ENCODE measurements around the gene SLC37A4. TPM values are rescaled to one million over a fixed set of nuclear protein-coding genes. Genes with fewer than 3 reads are reported as not detected.

Gene SLC37A4
- total and polyA plus RNA-seq, 2 of the 8 experiments (the other 6 are each of a cell fraction or from before 2014, with no cell fraction given) = 35.1 to 91.9 TPM

DNA sequence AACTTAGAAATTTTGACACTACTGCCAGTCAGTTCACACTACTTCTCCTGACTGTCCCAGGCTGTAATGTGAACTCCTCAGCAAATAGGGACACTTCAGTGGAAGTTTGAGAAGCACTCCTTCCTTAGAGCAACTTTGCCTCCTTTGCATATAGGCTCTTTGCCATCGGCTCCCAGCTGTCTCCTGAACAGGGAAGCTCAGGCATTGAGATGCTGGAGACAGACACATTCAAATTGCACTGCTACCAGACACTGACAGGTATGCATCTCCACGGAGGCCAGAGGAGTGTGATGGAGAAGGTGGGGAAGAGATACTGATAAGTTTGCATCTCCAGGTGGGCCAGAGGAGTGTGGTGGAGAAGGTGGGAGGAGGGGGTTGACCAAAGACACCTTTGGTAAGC, 10.7 kb downstream of the SLC37A4 start:
- Histone ChIP-seq H3K79me2 (ENCODE audit: control insufficient read depth in 1 of 2, insufficient read depth in 2 of 2, low read length in 2 of 2) (peaks cover 15 to 52% of the 10 kb centered on the region in 2 experiments; a peak in 3 of 4 replicates), H2BK5ac (ENCODE audit: low read depth, low read length) (no peak overlapping the region), H4K5ac (ENCODE audit: insufficient read length, low read depth, low read length) (peak overlapping the region; percentile 15), H3K23me2 (ENCODE audit: low read depth, low read length) (no peaks in the 10 kb centered on the region; the same call in 1 of the 2 replicates), H3K4me3 (ENCODE audit: extremely low read depth in 1 of 4, insufficient read depth in 2 of 4, low read depth in 3 of 4, low read length in 4 of 4) (peak overlapping the region in 3 of 4 experiments; percentile 94 to 99 (median 96); a peak in 4 of 8 replicates), H3K27me3 (replicated peaks in 1 of 4; ENCODE audit: control insufficient read depth in 3 of 4, extremely low read depth in 1 of 4, insufficient read depth in 3 of 4, low read length in 3 of 4) (no peaks in the 10 kb centered on the region), H3K4me2 (ENCODE audit: insufficient read depth in 1 of 2, low read depth in 2 of 2, low read length in 2 of 2) (peak overlapping the region; percentile 48 to 75), H2BK12ac (ENCODE audit: low read depth, low read length) (no peak overlapping the region), H3K36me3 (ENCODE audit: control insufficient read depth in 2 of 4, insufficient read depth in 4 of 4, low read length in 3 of 4) (peaks cover 24 to 57% (median 44%) of the 10 kb centered on the region in 4 experiments), H3K4ac (replicated peaks; ENCODE audit: insufficient read length, low read depth, low read length) (no peak overlapping the region), H3K9ac (replicated peaks in 1 of 4; ENCODE audit: extremely low read depth in 1 of 4, low read depth in 3 of 4, low read length in 3 of 4) (no peak overlapping the region), H3K18ac (ENCODE audit: extremely low read depth, low read length) (no peak overlapping the region), H4K8ac (ENCODE audit: extremely low read depth, insufficient read depth, low read length) (no peak overlapping the region), H3K56ac (replicated peaks; ENCODE audit: insufficient read length, low read depth, low read length) (no peak overlapping the region), H3K4me1 (replicated peaks in 1 of 4; ENCODE audit: control insufficient read depth in 3 of 4, insufficient read depth in 4 of 4, low read length in 3 of 4) (peaks cover 0 to 9% (median 2%) of the 10 kb centered on the region in 4 experiments; a peak in 4 of 7 replicates), H4K91ac (replicated peaks; ENCODE audit: insufficient read length, low read length) (no peak overlapping the region), H2AK5ac (ENCODE audit: low read depth, low read length) (no peak overlapping the region), H3K27ac (ENCODE audit: low read depth, low read length) (no peak overlapping the region), H2BK15ac (ENCODE audit: low read length) (no peak overlapping the region), H2BK20ac (ENCODE audit: low read length) (no peak overlapping the region), H3K79me1 (ENCODE audit: low read depth, low read length) (peaks cover 5% of the 10 kb centered on the region), H3K9me3 (ENCODE audit: insufficient read depth in 2 of 2, low read depth in 1 of 2, low read length in 1 of 2) (no peaks in the 10 kb centered on the region), H3K14ac (ENCODE audit: insufficient read length) (no peak overlapping the region), H3K23ac (ENCODE audit: insufficient read length) (no peak overlapping the region), H2BK120ac (replicated peaks; ENCODE audit: low read depth, low read length) (no peak overlapping the region), H2AFZ (ENCODE audit: low read length) (no peak overlapping the region), H4K20me1 (replicated peaks in 1 of 2; ENCODE audit: control insufficient read depth in 1 of 2, insufficient read depth in 2 of 2, low read length in 2 of 2) (peaks cover 0 to 10% of the 10 kb centered on the region in 2 experiments)
- ChIA-PET POLR2A (ENCODE audit: partially characterized antibody) (interaction anchor here (1.1 to 18.5 kb wide), 11 partner anchors 7 to 402 kb away, joined by 3 to 264 read pairs (median 6); partner anchors contain the start of genes CENATAC, DDX6, DPAGT1 and HMBS), CTCF (ENCODE audit: partially characterized antibody) (interaction anchor here (0.7 to 3.0 kb wide), 5 partner anchors 10 to 132 kb away, joined by 3 to 12 read pairs (median 3); partner anchors contain the start of genes C2CD2L and SLC37A4)
- no peak for TF ChIP-seq EGR1 (IDR thresholded peaks at IDR 0.05; ENCODE audit: borderline replicate concordance, low read depth, low read length)
- no peak for TF ChIP-seq JUND (IDR thresholded peaks at IDR 0.05; ENCODE audit: low read length)
- TF ChIP-seq KDM4A (IDR thresholded peaks at IDR 0.05; ENCODE audit: low read depth, low read length, severe bottlenecking) = no peak
- TF ChIP-seq YY1 (IDR thresholded peaks at IDR 0.05; ENCODE audit: low read depth, low read length) = no peak
- no peak for TF ChIP-seq NRF1 (IDR thresholded peaks at IDR 0.05; ENCODE audit: low read depth, low read length)
- TF ChIP-seq RBBP5 (IDR thresholded peaks at IDR 0.05; ENCODE audit: borderline replicate concordance, low read depth, low read length) = no peak
- no peak for TF ChIP-seq CHD1 (IDR thresholded peaks at IDR 0.05; ENCODE audit: low read depth, low read length)
- TF ChIP-seq MAFK (IDR thresholded peaks at IDR 0.05; ENCODE audit: low read depth, low read length) = no peak
- no peak for TF ChIP-seq SP2 (IDR thresholded peaks at IDR 0.05; ENCODE audit: low read length)
- TF ChIP-seq RFX5 (IDR thresholded peaks at IDR 0.05; ENCODE audit: borderline replicate concordance, low read depth, low read length) = no peak
- TF ChIP-seq ZNF274 (IDR thresholded peaks at IDR 0.05; ENCODE audit: borderline replicate concordance, extremely low read depth, low read length) = no peak
- TF ChIP-seq POLR2A (IDR thresholded peaks at IDR 0.05; ENCODE audit: control extremely low read depth in 1 of 2, low read depth in 2 of 2, low read length in 2 of 2) = no peak
- TF ChIP-seq TCF12 (IDR thresholded peaks at IDR 0.05; ENCODE audit: low read depth, low read length) = no peak
- no peak for TF ChIP-seq CHD2 (IDR thresholded peaks at IDR 0.05; ENCODE audit: low read length)
- DNase-seq (ENCODE audit: low read depth in 1 of 2, low spot score in 2 of 2) = no peak
- WGBS, 2 experiments (ENCODE audit: extremely low coverage in 1 of 2, insufficient coverage in 1 of 2, insufficient read length in 1 of 2, insufficient replicate concordance in 2 of 2, low coverage in 1 of 2, low lambda C conversion rate in 2 of 2, missing lambda C conversion rate in 1 of 2) = 77% methylated on average over 2 of the region's 2 CpGs; no CpG with 5 or more reads in 1 of the 2 experiments
- FAIRE-seq = no peak
